HG02938 (cell line): Measurements from ENCODE around the gene HGS.
"Not testable (repeated sequence)": the region's sequence is repeated elsewhere in the genome, so short reads cannot be mapped to it uniquely, and the experiment has no call there.

Experiments used
- ATAC-seq: cut with Tn5 transposase; IDR thresholded peaks from one replicate; pipeline ENCODE4 v1.9.1; 2021; ENCODE audit warnings: mild to moderate bottlenecking, moderate library complexity; ENCODE audit not compliant: unreplicated experiment

Gene HGS

DNA sequence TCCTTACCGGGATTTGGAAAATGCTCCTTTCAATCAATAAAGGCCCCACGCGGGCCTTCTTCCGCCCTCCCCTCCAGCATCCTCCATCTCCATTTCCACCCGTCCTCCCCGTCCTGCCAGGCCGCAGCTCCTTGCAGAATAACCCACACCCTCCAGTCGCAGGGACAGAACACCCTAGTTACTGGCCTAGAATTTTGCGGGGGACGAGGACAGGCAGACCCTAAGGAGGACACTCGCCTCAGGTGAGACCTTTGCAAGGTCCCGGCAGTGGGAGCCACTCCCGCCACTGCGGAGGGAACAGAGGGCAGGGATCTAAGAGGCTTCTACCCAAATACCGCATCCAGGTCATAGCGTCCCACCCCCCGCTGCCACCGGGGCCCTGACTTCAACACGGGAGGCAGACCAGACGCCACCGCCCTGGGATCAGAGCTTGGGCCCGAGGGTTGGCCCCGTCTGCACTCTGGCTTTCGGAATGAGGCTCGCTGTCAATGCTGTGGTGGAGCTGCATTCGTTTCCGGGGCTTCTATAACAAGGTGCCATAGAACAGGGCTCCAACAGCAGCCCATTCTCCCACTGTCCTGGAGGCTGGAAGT, 55.1 kb downstream of the HGS start:
- ATAC-seq: no peak

DNA sequence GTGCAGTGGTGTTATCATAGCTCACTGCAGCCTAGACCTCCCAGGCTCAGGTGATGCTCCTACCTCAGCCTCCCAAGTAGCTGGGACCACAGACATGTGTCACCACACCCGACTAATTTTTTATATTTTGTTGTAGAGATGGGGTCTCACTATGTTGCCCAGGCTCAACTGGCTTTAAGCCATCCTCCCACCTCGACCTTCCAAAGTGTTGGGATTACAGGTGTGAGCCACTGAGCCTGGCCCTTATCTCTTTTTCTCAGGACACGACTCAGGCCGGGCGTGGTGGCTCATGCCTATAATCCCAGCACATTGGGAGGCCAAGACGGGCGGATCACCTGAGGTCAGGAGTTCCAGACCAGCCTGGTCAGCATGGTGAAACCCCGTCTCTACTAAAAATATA, 55.8 kb downstream of the HGS start:
- not testable (repeated sequence) for ATAC-seq

GRCh38 chr17:81740395-81740961, 56.7 kb downstream of the HGS start:
- ATAC-seq: no peak

GRCh38 chr17:81741049-81741593, 57.3 kb downstream of the HGS start:
- no peak for ATAC-seq

DNA sequence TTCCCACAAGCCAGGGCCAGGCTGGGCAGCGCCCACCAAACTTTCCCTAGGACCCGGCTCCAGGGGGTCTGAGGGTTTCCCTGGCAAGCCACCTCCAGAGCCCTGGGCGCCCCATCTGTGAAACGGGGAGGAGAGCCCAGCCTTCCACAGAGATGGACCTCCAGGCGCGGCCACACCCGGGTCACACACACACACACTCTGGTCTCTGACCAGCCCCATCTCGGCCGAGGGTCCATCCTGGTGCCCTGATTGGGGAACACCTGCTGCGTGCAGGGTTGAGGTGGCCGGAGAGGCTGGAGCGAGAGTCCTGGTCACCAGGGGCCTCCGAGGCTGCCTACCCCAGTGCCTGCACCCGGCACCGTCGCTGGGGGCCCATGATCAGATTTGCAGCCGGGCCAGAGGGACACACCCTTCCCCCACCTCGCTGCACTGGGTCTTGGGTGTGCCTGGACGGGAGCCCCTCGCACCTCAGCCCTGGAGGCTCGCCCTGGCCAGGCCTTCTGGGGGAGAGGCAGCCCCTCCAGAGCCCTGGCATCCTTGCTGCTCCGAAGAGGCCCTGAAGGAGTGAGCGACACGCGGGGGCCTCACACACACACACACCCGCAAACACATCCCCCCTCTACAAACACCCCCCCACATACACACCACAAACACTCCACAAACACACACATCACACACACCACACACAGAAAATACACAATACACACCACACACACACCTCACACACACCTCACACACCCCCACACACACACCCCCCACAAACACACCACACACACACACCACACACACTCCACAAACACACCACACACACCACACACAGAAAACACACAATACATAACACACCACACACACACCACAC, 58.0 kb downstream of the HGS start:
- ATAC-seq: no peak
